Stimulated activated naive CD4-positive, alpha-beta T cell (primary cell): ENCODE results near the gene ITGAX.

Source experiments
- DNase-seq, 6 experiments: peaks; one replicate each; lab custom pipeline; 2025; lab: John Stamatoyannopoulos, UW

ITGAX gene

DNA sequence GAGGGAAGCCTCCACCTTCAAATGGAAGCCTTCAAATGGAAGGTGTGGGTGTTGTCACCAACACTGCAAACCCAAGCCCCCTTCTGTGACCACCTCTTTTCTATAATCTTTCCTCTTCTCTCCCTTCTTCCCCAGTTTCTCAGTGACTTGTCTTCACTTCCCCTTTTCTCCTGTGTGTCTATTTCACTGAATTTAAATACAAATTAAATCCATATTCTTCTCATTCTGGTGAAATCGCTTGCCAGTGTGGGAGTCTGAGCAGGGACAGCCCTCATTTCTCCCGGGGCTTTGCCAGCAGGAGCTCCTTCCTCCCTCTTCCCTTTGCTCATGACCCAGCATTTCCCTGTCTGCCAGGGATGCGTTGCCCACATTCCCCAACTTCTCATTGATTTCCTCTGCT lies 6.4 kb upstream of the ITGAX start:
- DNase-seq = no peak

DNA sequence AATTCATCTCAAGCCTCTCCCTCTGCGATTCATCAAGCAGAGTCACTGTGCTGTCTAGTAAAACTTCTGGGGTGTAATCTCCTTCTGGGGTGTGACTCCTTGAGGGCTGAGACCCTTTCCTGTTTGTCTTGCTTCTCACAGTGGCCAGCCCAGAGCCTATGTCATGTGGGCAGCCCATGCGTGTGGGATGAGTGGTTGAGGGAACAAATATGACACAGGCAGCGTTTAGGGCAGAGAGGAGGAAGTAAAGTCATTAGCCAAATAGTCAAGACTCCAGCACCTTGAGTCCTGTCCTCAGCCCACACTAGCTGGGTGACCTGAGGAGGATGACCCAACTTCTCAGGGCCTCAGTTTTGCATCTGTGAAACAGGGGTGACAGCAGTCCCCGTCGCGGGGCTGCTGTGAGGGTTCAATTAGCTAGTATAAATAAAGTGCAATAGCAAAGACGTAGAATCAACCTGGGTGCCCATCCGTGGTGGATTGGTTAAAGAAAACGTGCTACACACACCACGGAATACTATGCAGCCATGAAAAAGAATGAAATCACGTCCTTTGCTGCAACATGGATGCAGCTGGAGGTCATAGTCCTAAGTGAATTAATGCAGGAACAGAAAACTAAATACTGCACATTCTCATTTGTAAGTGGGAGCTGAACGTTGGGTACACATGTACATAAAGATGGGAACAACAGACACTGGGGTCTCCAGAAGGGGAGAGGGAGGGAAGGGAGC lies 4.5 kb upstream of the ITGAX start:
- no peak for DNase-seq

GRCh38 chr16:31351246-31351941 lies 3.6 kb upstream of the ITGAX start:
- DNase-seq = no peak

DNA sequence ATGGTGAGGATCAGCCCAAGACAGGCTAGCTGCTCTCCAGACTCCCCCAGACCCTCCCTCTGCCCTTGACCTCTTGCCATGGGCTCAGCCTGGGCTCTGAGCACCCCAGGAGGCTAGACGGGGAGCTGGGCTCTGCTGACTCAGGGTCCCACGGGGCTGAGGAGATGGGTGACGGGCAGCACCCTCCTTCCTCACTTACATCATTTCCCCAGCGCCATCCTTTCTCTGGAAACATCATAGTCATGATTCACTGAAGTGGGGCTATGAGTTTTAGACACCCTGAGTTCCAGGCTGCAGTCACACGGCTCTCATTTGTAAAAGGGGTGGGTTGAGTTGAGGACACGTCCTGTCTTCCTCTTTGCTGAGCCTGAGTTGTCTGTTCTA lies 3.0 kb upstream of the ITGAX start:
- DNase-seq = no peak

DNA sequence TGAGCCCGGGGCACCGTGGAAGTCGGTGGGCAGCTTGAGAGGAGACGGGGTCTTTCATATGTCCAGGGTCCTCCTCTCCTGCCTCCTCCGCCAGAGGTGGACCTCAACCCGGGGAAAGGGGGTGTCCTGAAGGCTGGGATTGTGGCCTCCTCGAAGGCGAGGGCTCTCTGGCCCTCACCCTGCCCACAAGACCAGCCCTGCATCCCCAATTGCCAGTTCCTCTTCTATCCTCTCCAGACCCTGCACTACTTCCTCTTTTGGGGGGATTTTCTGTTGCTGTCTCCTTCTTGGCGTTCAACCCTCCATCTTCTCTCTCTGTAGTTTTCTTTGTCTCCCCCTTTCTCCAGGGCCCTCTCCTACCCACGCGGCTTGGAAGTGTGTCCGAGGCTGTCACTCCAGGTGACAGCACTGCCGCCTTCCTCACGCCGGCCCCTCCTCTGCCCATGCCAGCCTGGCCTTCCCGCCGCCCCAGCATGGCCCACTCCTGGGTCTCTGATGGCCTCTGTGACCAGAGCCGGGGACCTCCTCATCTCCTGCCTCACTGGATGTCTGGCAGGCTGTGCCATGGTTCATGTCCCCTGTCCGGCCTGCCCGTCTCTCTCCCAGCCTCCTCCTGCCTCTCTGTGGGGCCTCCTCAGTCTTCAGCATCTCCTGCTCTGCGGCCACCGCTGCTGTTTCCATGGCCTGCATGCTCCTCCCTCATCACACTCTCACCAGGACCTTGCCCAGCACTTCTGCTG lies 2.4 kb upstream of the ITGAX start:
- no peak for DNase-seq

GRCh38 chr16:31355431-31356100 lies 590 bp downstream of the ITGAX start:
- DNase-seq = no peak

DNA sequence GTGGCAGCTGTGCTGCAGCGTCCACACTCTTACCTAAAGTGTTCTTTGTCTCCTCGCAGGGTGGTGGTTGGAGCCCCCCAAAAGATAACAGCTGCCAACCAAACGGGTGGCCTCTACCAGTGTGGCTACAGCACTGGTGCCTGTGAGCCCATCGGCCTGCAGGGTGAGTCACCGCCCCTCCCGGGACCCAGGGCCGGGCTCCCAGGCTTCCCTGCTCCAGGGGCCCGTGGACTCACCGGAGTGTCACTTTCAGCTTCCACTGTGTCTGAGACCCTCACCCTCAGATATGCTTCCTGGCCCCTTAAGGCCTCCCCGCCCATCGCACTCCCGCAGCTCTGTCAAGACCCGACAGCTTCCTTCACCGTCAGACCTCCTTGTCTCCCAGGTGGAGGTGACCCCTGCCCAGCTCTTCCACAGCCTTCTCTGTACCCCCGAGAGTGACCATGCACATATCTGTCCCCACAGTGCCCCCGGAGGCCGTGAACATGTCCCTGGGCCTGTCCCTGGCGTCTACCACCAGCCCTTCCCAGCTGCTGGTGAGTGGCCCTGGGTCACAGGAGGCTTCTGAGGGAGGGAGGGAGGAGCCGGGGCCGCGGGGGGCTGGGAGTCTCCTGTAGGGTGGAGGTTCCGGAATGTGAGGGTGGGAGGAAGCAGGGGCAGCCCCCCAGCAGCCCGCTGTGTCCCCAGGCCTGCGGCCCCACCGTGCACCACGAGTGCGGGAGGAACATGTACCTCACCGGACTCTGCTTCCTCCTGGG lies 1.8 kb downstream of the ITGAX start:
- DNase-seq = no peak

GRCh38 chr16:31357324-31358109 lies 2.5 kb downstream of the ITGAX start:
- DNase-seq = no peak

GRCh38 chr16:31360251-31360650 lies 5.3 kb downstream of the ITGAX start:
- no peak for DNase-seq

- no peak for DNase-seq
Observed at GRCh38 chr16:31361201-31362110, 6.5 kb downstream of the ITGAX start.

GRCh38 chr16:31362476-31363405 lies 7.8 kb downstream of the ITGAX start:
- no peak for DNase-seq

GRCh38 chr16:31363721-31364120 lies 8.7 kb downstream of the ITGAX start:
- no peak for DNase-seq

DNA sequence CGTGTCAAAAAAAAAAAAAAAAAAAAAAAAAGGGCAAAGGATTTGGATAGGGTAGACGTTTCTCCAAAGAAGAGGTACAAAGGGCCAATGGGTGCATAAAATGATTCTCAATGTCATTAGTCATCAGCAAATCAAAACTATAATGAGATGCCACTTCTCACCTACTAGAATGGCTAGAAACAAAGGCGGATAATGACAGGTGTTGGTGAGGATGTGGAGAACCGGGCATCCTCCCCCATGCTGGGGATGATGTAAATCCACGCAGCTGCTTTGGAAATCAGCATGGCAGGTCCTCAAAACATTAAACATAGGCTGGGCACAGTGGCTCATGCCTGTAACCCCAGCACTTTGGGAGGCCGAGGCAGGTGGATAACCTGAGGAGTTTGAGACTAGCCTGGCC lies 9.4 kb downstream of the ITGAX start:
- no peak for DNase-seq

DNA sequence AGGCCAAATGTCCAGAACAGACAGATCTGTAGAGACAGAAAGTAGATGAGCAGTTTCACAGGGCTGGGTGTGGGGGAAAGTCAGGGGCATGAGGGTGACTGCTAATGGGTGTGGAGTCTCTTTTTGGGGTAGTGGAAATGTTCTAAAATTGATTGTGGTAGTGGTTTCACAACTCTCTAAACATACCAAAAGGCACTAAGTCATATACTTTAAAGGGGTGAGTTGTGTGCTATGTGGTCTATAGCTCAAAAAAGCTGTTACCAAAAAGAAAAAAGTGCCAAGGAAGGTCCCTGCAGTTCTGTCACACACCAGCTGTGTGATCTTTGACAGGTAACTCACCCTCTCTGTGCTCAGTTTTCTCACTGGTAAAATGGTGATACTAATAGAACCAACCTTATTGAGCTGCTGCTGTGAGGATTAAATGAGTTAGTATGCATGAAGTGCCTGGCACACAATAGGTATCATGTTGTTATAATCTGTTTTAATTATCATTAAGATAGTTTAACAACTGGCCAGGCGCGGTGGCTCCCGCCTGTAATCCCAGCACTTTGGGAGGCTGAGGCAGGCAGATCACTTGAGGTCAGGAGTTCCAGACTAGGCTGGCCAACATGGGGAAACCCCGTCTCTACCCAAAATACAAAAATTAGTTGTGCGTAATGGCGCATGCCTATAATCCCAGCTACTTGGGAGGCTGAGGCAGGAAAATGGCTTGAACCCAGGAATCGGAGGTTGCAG lies 10.3 kb downstream of the ITGAX start:
- no peak for DNase-seq

DNA sequence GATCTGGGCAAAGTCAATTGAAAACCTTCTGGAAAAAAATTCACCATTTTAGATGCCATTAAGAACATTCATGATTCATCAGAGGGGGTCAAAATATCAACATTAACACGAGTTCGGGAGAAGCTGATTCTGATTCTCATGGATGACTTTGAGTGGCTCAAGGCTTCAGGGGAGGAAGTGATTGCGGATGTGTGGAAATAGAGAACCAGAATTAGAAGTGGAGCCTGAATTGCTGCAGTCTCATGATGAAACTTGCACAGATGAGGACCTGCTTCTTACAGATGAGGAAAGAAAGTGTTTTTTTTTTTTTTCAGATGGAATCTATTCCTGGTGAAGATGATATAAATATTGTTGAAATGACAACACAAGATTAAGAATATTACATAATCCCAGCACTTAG lies 12.9 kb downstream of the ITGAX start:
- DNase-seq = no peak

- DNase-seq = no peak
Observed at GRCh38 chr16:31371008-31371407, 16.0 kb downstream of the ITGAX start.

DNA sequence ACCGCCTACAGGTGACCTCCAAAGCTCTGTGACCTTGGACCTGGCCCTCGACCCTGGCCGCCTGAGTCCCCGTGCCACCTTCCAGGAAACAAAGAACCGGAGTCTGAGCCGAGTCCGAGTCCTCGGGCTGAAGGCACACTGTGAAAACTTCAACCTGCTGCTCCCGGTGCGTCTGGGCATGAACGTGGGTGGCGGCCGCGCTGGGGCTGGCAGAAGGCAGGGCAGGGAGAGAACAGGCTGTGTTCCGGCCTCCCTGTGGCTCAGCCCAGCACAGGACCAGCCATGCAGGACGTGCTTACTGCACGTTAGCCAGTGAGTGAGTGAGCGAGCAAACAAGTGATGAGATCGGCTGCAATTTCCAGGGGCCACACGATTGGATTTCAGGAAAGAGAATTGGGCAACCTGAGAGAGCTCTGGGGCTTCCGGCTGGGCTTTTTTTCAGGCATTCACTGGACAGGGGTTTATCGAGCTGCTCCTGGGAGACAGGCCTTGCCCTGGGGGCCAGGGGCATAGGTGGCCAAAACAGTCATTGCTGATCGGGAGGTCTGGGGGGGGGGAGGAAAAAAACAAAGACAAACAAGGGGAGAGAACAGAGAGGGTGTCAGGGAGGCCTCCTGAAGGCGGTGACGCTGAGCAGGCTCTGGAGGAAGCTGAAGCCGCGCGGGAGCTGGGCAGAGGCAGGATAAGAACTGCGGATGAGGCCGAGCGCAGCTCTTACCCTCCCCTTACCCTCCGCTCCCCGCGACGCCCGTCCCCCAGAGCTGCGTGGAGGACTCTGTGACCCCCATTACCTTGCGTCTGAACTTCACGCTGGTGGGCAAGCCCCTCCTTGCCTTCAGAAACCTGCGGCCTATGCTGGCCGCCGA lies 16.9 kb downstream of the ITGAX start:
- no peak for DNase-seq
